Measurements from ENCODE around the gene CADPS.

The CADPS gene

DNA sequence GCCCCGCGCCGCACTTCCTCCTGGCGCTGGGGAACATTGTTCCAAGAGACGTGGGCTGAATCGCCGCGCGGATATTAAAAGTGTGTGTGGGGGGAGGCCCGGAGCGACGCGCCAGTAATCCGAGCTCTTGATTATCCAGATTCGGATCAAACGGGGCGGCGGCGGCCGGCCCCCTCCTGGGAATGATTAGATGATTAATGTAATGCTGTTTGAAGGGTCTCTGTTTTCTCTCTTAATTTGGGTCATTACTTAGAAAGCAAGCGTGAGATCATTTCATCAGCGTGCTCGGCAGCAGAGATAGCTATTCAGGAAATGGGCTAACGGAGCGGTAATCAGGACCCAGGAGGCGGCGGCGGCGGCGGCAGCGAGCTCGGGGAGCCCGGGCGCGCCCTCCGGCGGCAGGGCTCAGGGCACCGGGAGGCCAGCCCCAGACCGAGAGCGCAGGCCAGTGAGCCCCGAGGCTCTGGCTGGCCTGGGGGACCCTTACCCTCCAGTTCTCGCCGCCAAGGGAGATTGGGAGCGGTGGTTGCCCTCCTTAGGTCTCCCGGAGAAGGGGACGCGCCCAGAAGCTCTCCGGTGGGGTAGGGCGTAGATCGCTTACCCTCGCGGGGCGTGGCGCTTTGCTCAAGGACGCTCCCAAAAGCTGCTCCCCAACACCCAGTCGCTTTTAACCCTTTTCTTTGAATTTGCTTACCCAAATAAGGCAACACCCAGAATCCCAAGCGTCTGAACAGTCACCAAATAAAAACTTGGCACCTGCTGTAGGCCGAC, 506.3 kb downstream of the CADPS start:
- DNase-seq = peak; percentile 57

DNA sequence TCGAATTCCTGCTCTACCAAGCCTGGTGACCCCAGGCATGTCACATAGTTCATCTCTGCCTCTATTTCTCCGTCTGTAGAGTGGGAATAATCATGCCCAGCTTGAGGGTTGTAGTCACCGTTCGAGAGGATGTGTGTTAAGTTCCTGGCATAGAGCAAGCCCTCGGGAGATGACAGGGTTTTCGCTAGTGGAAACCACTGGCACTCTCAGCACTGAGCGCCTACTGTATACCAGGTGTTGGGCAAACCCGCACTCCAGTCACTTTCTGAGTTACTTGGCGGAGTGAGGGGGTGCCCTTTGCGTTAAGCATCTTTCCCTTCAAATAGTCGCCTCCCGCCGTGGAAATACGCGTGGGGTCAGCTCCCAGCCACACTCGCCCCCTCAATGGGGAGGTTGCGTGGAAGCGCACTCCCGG, 506.9 kb downstream of the CADPS start:
- DNase-seq = no peak

DNA sequence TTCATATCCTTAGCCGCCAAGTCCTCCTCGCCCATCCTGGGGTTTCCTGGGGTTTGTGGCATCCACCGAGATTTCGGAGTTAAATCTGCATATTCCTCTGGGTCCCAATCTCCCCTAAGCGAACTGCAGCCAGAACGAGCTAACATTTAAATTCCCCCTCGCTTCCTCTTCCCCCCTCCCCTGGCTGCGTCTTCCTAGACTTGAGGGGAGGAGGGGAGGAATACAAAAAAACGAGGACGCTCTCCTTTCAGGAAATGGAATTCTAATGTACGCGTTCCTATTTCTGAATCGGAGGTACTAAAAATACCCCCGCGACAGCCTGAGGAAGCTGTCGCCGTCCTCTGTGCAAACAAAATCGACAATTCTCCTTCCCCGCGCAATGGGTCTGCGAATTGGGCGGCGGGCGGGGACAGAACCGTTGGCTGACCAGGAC, 507.4 kb downstream of the CADPS start:
- DNase-seq = no peak

DNA sequence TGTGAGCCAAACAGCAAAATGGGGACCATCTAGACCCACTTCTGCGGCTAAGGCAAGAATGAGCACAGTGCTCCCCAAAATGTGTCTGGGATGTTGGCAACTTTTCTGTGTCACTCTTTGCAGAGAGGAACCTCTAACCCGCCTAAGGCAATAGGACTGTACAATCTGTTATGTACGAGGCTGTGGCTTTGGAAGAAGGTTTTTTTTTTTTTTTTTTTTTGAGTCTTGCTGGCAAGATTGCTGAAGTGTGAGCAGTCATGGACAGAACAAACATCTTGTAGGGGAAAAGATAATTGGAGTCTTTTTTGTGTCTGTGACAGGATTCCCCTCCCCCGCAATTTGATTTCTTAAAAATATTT, 509.1 kb downstream of the CADPS start:
- no peak for DNase-seq

DNA sequence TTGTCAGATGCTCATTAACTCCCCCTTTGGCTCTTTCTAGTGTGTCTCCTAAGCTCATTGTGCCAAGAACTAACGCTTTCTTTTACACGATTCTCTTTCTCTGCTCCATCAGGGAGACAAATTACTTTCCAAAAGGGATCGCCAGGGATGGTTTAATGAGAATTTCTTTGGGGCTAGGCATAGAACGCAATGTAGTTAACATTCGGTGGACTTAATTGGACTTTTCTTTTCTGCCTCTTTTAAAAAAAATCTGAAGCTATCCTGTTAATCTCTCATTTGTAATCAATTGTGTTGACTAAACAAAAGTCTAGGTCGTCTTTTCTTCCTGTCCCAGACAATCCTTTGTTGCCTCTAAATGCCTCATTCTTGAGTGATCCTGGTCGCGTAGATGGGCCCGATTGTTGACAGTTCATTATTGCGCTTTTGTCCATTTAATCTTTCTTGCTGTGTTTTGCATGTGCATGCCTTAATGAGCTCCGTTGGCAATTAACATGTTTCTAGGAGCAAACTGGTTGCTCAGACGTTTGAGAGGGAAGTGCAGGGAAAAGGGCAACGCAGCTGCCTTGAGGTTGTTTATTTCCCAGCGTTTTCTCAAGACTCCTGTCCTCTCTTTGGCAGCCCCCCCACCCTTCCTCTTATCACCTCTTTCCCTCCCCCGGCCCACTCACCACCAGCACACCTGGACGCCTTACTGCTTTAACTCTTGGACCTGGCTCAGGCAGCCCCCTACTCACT, 509.7 kb downstream of the CADPS start:
- DNase-seq = no peak

DNA sequence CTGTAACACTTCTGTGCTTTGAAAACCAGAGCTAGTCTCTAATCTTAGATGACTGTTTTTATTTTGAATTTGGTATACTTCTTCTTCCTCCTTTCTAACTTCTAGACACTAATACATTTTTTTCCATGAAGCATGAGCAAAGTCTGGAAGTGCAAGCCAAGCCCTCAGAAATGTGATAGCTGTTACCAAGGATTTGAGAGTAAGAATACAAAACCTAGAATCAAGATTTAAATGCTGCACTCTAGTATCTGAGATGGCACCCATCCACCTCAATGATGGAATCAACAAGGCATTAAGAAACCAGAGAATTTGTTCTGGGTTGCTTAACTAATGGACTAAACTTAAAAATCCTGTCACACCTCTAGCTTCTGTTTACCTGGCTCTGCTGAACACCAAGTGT, 511.0 kb downstream of the CADPS start:
- no peak for DNase-seq

DNA sequence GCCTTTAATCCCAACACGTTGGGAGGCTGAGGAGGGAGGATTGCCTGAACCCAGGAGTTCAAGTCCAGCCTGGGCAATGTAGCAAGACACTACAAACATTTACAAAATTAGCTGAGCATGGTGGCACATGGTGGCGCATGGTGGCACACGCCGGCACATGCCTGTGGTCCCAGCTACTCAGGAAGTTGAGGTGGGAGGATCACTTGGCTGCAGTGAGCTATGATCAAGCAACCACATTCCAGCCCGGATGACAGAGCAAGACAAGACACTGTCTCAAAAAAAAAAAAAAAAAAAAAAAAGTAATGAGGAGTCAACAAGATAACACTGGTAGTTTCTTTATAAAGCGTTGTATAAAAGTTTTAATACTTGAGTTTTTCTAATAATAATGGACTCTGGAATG, 511.9 kb downstream of the CADPS start:
- DNase-seq = no peak

DNA sequence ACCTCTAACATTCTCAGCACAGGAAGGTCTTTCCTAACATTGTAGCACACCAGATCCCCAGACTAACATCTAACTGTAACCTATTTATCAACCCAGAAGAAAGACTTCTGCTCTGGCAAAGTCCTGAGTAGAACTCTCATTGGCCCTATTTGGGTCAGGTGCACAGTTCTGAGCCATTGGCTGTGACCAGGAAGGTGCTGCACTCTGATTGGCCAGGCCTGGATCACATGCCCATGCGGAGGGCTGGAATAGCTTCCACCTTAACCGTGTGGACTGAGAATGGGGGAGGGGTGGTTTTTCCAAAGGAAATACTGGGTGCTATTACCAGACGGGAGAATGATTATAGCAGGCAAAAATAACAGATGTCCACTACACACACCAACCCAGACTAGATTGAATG, 513.4 kb downstream of the CADPS start:
- no peak for DNase-seq

DNA sequence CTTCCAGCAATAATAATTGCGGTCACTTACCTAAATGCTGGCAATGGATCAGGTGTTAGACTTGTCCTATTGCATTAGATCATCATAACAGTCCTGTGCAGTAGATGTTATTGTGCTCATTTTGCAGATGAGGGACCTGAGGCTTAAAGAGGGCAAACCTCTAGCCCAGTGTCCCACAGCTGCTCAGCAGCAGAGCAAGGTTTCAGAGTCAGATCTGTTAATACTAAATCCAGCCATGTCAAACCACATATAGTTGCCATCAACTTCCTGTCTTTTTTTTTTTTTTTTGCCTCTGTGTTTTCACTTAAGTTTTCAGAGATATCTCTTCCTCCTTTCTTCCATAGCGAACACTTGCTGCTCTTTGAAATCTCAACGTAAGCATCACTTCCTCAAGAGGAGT, 514.0 kb downstream of the CADPS start:
- no peak for DNase-seq

DNA sequence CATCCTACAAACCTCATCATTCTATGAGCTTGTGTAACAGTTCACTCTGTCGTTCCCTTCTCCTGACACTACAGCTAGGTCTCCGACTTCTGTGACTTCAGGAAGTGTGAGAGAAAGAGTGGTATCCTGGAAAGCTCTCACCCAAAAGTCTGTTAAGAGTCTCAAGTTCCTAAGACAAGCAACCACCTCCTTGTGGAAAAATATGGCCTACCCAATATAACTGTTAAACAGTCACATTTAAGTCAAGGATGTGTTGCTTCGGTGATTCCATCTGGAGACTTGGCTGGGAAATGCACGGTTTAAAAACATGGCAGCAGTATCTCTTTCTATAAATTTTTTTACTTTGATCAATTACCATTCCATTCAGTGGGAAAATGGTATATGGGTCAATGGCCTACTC, 515.7 kb downstream of the CADPS start:
- DNase-seq = no peak

DNA sequence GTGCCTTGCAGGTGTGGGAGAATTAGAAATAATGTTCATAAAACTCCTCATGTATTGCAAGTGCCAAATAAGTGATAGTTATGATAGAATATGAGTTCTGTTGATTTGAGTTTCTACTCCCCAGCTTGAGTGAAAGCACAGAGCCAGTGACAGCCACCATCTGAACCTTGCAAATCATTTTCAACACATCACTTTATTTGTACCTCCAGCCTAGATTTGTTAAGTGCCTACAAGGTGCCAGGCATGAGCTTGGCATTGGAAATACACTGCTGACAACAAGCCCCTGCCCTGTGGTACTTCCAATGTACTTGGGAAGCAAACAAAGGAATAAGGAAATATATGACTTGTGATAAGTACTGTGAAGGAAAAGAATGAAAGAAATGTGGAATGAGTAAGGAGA, 518.9 kb downstream of the CADPS start:
- no peak for DNase-seq

DNA sequence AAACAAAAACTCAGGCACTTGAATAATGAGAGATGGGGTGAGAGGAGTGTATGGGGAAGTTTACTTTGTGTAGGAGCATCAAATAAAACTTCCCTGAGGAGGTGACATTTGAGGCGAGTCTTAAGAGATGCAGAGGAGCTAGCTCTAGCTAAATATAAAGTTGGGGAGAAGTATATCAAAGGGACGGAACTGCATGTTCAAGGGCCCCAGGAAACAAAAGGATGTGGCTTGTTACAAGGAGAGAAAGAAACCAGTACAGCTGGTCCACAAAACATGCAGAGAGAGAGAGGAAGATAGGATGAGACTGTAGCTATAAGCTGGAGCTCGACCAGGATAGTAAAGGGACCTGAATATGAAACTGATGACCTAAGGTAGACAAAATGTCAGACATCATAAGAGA, 519.5 kb downstream of the CADPS start:
- DNase-seq = no peak

Measured in NCI-H748 treated with DMSO at 0.1 percent for 48 hours (cell line).